Measurements from ENCODE around the gene RAB11B.

- TF ChIP-seq EZH2phosphoT487 (IDR thresholded peaks at IDR 0.05; ENCODE audit: insufficient read depth, low read depth) = no peak
- no peak for TF ChIP-seq EZH2 (IDR thresholded peaks at IDR 0.05; ENCODE audit: insufficient read depth, poor library complexity, severe bottlenecking)
Measured at GRCh38 chr19:8367327-8368001, 22.7 kb upstream of the RAB11B start.

All from GM23248 (cell line).